HG03175 (cell line): ENCODE data around the gene SBF1.
"Not testable (repeated sequence)": the region's sequence is repeated elsewhere in the genome, so short reads cannot be mapped to it uniquely, and the experiment has no call there.

Experiments used
- ATAC-seq: cut with Tn5 transposase; IDR thresholded peaks from one replicate; pipeline ENCODE4 v1.9.1; 2021; ENCODE audit warnings: mild to moderate bottlenecking, moderate library complexity; ENCODE audit not compliant: unreplicated experiment

The SBF1 gene

GRCh38 chr22:50432131-50432876 lies 42.5 kb downstream of the SBF1 start:
- no peak for ATAC-seq

- ATAC-seq: no peak
Measured at GRCh38 chr22:50425179-50425916, 49.5 kb downstream of the SBF1 start.

GRCh38 chr22:50423956-50424355 lies 50.9 kb downstream of the SBF1 start:
- ATAC-seq: no peak

- ATAC-seq: no peak
Measured at GRCh38 chr22:50422961-50423815, 51.6 kb downstream of the SBF1 start.

- no peak for ATAC-seq
Measured at GRCh38 chr22:50422046-50422445, 52.8 kb downstream of the SBF1 start.

- no peak for ATAC-seq
Measured at GRCh38 chr22:50420581-50420980, 54.3 kb downstream of the SBF1 start.

DNA sequence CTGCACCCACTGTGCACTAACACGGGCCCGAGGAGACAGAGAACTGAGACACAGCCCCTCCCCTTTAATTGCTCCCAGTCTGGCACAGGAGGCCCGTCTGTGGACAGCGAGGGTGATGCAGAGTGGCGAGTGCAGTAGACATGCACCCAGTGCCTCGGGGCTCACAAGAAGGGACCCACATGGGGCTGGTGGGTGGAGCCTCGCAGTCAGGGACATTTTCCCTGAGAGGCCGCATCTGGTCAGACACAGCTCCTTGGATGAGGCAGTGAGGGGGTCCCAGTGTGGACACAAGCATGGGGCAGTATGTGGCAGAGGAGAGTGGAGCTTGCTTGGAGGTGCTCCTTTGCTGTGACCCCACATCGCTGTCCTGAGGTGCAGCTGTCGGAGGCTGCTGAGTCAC lies 54.8 kb downstream of the SBF1 start:
- no peak for ATAC-seq

DNA sequence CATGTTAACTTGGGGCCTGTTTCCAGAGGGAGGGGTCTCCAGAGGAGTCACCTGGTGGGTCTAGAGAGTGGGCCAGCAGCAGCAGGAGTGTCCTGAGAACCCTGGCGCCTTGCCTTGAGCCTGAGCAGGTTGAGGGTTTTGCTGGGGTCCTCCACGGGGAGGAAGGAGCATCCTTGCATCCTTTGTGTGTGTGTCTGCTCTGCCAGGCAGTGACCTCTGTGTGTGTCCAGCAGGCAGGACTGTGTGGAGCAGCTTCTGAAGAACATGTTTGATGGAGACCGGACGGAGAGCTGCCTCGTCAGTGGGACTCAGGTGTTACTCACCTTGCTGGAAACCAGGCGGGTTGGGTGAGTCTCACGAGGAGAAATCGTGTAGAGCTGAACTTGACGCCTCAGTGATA lies 55.7 kb downstream of the SBF1 start:
- ATAC-seq: no peak

DNA sequence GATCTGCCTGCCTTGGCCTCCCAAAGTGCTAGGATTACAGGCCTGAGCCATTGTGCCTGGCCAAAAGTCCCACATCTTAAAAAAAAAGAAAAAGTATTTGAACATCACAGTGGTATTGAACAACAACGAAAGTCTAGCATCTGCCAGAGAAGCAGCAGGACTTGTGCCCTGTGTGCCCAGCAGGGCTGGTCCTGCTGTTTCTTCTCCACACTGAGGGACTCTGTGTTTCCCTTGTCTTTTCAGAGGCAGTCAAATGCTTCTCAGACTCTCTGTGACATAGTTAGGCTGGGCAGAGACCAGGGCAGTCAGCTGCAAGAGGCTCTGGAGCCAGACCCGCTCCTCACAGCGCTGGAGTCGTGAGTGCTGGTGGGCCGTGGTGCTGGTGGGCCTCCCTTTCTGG lies 56.2 kb downstream of the SBF1 start:
- ATAC-seq: no peak

DNA sequence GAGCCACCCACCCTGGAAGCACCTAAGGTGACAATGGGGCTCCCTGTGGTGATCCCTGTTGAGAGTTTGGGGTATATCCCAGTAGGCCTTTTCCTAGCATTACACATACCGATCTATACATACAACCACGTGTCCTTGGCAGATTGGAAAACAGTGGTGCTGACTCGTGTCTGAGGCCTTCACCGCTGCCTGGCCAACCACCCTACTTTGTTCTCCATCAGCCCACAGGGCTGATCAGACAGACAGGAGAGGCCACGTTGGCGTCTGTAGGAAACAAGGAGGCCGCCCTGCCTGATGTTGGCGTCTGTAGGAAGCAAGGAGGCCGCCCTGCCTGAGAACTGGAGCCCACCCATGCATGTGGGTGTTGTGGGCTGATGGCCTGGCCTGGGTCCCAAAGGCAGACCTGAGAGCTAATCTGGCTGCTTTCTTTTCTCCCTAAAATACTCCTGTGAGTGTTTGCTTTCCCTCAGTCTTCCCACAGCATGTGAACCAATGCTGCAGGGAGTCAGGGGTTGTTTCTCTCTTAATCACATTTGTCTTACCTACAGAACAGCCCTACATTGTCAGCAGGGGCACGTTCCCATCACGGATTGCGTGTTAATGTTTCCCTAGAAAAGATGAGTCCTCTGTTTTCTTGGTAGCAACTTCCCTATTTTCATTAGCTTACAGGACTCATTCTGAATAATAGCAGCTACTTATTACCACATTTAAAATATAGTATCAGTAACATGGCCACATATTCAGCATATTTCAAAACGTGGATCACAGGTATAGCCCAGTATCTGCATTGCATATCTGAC lies 57.2 kb downstream of the SBF1 start:
- ATAC-seq: no peak

GRCh38 chr22:50416996-50417395 lies 57.8 kb downstream of the SBF1 start:
- ATAC-seq: no peak

GRCh38 chr22:50415426-50415825 lies 59.4 kb downstream of the SBF1 start:
- no peak for ATAC-seq

- no peak for ATAC-seq
Measured at GRCh38 chr22:50414476-50415248, 60.2 kb downstream of the SBF1 start.

DNA sequence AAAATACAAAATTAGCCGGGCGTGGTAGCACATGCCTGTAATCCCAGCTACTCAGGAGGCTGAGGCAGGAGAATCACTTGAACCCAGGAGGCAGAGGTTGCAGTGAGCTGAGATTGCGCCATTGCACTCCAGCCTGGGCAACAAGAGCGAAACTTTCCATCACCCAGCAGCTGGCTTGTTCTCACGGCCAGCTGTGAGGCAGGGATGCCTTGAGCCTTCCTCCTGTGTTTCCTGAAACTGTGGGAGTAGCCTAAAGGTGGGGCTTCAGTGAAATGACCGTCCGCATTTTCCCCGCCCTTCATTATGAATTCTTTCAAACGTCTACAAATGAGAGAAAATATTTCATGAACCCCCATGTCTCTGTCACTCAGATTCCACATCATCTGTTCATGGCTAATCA lies 65.9 kb downstream of the SBF1 start:
- ATAC-seq: not testable (repeated sequence)

DNA sequence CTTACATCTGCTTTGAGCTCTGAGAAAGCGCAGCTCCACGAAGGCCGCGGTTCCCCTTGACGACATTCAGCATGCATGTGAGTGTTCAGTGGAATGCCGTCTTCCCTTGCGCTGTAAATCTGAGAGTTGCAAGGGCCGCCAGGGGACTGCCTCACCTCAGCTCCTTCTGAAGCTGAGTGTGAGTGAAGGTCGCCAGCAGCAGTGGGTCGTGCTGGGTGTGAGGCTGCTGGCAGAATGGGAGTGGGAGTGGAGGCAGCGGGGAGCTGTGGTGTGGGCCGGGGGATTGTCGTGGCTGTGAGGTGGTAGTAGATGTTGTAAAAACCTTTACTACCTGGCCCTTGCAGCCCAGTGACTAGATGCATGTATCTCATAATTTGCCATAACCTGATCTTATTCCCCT lies 66.5 kb downstream of the SBF1 start:
- ATAC-seq: no peak

DNA sequence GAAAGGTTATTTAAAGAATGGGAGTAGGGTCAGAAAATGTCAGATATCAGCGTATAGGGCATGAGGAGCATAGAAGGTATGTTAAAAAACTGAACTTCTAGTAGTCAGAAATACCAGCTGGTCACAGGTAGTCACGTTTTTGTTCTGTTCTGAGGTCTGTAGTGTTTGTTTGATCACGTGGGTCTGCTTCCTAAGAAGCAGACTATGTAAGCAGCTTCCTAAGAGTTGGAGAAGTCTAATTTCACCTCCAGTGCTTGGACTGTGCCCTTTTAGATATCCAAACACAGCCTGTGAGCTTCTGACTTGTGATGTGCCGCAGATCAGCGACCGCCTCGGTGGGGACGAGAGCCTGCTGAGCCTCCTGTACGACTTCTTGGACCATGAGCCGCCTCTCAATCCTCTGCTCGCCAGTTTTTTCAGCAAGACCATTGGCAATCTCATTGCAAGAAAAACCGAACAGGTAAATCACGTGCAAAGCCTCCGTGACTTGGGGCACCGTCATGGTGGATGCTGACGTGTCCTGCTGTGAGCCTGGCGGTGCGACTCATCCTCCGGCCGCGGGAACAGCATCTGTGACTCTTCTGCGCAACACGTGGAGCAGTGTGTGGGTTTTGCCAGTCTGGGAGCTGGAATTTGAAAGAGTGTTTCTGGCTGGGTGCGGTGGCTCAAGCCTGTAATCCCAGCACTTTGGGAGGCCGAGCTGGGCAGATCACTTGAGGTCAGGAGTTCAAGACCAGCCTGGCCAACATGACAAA lies 68.2 kb downstream of the SBF1 start:
- ATAC-seq: no peak

- ATAC-seq: no peak
Measured at GRCh38 chr22:50403701-50404101, 71.1 kb downstream of the SBF1 start.

DNA sequence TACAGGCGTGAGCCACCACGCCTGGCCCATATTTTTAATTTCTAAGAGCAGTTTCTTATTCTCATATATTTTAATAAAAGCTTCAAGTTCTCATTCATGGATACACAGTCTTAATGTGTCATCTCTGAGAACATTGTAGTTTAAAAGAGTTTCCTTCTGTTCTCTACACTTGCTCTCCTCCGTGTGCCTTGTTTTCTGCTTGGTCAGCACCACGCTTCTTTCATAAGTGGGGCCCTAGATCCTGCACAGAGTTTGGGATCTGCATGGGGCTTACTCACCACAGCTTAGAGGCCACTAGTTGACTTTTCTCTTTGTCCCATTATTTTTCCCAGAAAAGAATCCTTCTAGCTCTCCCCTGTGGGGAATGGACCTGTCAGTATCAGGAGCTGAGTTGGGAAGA lies 72.9 kb downstream of the SBF1 start:
- ATAC-seq: no peak

DNA sequence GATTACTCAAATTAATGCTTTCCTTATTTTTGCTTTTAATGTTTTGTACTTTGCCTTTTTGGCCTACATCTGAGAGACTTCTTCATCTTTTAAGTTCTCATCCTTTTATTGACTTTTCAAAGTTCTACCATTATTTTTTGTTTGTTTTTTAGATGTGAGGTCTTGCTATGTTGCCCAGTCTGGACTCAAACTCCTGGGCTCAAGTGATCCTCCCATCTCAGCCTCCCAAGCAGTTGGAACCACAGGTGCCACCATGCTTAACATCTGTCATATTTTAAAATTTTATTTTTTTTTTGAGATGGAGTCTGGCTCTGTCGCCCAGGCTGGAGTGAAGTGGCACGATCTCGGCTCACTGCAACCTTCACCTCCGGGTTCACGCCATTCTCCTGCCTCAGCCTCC lies 73.9 kb downstream of the SBF1 start:
- ATAC-seq: no peak
